ENCODE results near the gene EXD3. TPM values are rescaled to one million over a fixed set of nuclear protein-coding genes. Genes with fewer than 3 reads are reported as not detected.
"Not testable (repeated sequence)": the region's sequence is repeated elsewhere in the genome, so short reads cannot be mapped to it uniquely, and the experiment has no call there.

Gene EXD3, protein sequence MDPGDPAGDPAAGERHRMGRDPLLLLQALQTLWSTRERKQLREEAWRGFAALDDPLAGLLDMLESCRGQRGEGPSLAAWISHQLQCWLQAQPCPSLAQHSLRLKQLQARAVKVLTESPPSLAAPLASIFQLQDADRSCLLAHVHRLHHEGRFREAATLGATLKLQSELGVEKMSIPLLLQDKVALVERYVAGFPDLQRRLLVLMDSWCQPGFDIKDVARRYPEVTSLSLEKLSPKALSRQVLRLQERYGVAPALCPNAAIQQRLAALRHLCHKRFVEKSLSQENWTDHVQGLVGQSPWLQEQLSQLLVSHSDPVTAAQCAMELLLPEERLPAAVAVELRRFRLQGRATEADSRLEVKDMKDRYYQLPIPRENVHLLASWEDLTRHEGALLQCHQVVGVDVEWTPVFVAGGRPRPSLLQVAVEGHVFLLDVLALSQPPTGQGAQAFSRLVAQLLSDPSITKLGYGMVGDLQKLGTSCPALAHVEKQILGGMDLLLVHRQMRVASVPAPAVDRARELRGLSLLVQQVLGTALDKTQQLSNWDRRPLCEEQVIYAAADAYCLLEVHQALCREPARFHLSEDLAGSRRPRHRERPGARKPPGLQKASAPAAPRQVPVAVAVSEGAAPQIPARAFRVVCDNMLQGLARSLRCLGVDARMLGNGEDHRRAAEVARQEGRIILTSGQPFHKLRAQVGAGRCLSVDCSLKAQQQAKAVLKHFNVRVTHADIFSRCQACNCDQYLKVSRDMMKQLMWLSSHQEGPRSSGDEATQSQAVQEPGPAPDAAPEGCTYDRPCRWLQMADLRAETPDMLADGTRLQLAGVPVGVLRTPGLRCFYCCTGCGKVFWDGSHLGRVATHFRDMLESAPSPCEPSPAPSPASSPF
- 10 to 100 TPM in 2 of 4 donors, 1 to 10 TPM in 2; 2.8 to 16.8 (median 9.1) TPM for total RNA-seq

DNA sequence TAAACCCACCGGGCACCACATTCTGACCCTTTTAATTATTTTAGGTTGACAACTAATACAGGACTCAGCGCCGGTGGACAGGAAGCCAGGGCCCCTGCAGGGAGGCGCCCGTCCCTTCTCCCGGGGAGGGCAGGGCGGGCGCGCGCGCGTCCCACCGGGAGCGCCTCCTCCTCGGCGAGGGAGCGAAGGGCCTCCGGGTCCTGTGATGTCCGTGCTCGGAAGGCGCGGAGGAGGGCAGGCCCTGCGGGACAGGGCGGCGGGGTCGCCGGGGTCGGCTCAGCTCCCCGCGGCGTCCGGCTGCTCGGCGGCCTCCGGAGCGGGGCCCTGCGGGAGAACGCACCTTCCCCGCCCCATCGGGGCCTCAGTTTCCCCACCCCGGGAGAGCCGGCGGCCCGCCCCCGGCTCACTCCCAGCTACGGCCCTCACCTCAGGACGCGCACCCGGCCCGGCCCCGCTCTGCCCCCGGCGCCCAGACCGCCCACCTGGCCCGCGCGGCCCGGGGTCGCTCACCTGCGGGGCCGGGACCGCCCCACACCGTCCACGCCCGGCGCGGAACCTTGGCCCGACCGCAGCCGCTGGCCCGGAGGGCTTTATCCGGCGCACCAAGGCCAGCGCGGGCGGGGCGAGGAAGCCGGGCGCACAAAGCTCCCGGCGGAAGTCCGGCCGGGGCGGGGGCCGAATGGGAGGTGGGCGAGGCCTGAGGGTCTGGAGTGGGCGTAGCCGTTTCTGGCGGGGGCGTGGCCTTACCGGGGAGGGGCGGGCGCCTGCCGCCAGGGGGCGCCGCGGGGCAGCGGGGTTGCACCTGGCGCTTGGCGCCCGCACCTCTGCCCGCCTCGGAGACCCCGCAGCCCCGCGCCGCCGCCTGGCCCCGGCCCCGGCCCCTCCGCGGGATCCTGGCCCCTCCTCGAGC is at the start of gene EXD3, which contains the start of gene NOXA1:
Gene EXD3, minus strand, starts transcription at position 559 of the 910 bp plus-strand sequence. CDS start 27,805 bp downstream, outside the sequence.
Gene NOXA1, plus strand, starts transcription at position 790 of the 910 bp plus-strand sequence. CDS start 137 bp downstream, outside the sequence.
- peak; percentile 47 for DNase-seq
- WGBS, 2 donors, result 0% methylated on average over 4 of the region's 113 CpGs; no CpG with 5 or more reads in 1 of the 2 donors
- H3K9me3 ChIP-seq, result no peaks in the 10 kb centered on the region
- peaks cover 0 to 8% (median 0%) of the 10 kb centered on the region in 3 donors for H3K36me3 ChIP-seq
- TF ChIP-seq POLR2A (IDR thresholded peaks at IDR 0.05), result peak in 3 of 4 donors; percentile 26 to 36 (median 33)
- TF ChIP-seq, protein P1, sequence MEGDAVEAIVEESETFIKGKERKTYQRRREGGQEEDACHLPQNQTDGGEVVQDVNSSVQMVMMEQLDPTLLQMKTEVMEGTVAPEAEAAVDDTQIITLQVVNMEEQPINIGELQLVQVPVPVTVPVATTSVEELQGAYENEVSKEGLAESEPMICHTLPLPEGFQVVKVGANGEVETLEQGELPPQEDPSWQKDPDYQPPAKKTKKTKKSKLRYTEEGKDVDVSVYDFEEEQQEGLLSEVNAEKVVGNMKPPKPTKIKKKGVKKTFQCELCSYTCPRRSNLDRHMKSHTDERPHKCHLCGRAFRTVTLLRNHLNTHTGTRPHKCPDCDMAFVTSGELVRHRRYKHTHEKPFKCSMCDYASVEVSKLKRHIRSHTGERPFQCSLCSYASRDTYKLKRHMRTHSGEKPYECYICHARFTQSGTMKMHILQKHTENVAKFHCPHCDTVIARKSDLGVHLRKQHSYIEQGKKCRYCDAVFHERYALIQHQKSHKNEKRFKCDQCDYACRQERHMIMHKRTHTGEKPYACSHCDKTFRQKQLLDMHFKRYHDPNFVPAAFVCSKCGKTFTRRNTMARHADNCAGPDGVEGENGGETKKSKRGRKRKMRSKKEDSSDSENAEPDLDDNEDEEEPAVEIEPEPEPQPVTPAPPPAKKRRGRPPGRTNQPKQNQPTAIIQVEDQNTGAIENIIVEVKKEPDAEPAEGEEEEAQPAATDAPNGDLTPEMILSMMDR (IDR thresholded peaks at IDR 0.05), result peak; percentile 54 to 95 (median 88)
- H3K27ac ChIP-seq, result peak within 1 kb of the TSS; percentile 68 to 95 (median 93)
- H3K27me3 ChIP-seq, result no peaks in the 10 kb centered on the region
- peaks cover 17 to 48% (median 19%) of the 10 kb centered on the region in 3 donors for H3K4me1 ChIP-seq
- H3K4me3 ChIP-seq, result peak within 1 kb of the TSS; percentile 72 to 100 (median 95)
- intact Hi-C loops (cut with DNase I), result no loop called here

DNA sequence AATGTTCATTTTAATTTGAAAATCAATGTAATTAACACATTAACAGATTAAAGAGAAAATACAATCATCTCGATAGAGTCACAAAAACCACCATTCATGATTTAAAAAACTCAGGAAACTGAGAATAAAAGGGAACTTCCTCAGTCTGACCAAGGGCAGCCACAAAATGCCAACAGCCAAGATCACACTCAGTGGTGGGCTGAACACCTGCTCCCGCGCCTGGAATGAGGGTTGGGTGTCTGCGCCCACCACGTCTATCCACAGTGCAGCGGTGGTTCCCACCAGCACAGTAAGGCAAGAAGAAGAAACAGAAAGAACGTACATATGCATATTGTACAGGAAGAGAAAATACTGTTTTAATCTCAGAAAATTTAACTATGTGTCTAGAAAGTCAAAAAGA is 47.8 kb upstream of the EXD3 start:
- WGBS, 2 donors, result 62 to 77% methylated on average over 7 of the region's 7 CpGs
- DNase-seq, result no peak
- Histone ChIP-seq H3K4me1 (no peaks in the 10 kb centered on the region), H3K9me3 (peaks cover 0 to 9% (median 9%) of the 10 kb centered on the region in 3 donors), H3K36me3 (no peaks in the 10 kb centered on the region), H3K27ac (no peak overlapping the region), H3K27me3 (no peaks in the 10 kb centered on the region), H3K4me3 (no peak overlapping the region)
- intact Hi-C loops (cut with DNase I), result no loop called here
- no peak for TF ChIP-seq POLR2A (IDR thresholded peaks at IDR 0.05)
- TF ChIP-seq, protein P1 (IDR thresholded peaks at IDR 0.05), result no peak

DNA sequence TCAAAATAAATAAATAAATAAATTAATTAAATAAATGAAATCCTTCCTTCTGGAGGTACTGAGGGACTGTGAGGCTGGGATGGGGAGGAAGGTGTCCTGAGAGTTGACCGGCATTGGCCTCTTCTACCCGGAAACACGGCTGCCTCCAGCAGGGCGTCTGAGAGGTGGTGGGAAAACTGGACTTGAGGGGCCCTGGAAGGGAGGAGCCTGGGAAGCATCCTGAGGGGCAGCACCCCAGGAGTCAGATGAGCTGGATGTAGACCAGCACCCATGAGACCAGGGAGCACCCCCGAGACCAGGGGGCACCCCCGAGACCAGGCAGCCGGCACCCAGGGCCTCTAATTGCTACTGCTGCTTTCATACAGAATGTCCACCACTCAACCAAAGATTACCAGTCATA is 44.9 kb upstream of the EXD3 start:
- Histone ChIP-seq H3K27me3 (no peaks in the 10 kb centered on the region), H3K27ac (no peak overlapping the region), H3K4me3 (no peak overlapping the region), H3K36me3 (no peaks in the 10 kb centered on the region), H3K4me1 (no peaks in the 10 kb centered on the region), H3K9me3 (no peaks in the 10 kb centered on the region)
- DNase-seq, result no peak
- TF ChIP-seq, protein P1 (IDR thresholded peaks at IDR 0.05), result no peak
- TF ChIP-seq POLR2A (IDR thresholded peaks at IDR 0.05), result no peak
- 91 to 94% methylated on average over 5 to 7 of the region's 7 CpGs for WGBS, 2 donors
- intact Hi-C loops (cut with DNase I), result no loop called here

DNA sequence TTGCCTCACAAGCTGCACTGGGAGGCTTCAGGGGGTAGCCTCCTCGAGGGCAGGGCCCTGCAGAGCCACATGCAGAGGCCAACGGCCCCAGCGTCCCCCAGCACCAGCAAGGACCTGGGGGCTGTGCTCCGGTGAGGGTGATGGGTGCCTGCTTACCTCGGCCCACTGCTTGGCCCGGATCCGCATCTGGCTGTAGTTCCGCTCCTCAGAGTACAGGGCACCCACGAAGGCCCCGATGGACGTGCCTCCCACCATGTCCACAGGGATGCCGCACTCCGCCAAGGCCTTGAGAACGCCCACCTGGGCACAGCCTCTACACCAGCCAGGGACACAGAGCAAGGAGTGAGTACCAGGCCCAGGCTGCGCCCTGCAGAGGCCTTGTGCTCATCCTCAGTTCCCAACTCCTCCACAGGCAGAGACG is 44.2 kb upstream of the EXD3 start:
- Histone ChIP-seq H3K36me3 (no peaks in the 10 kb centered on the region), H3K4me1 (peaks cover 0 to 2% (median 0%) of the 10 kb centered on the region in 3 donors), H3K27ac (no peak overlapping the region), H3K9me3 (no peaks in the 10 kb centered on the region), H3K27me3 (peaks cover 0 to 4% (median 0%) of the 10 kb centered on the region in 4 donors), H3K4me3 (no peak overlapping the region)
- TF ChIP-seq POLR2A (IDR thresholded peaks at IDR 0.05), result no peak
- TF ChIP-seq, protein P1 (IDR thresholded peaks at IDR 0.05), result no peak
- DNase-seq, result no peak
- 85% methylated on average over 10 of the region's 16 CpGs; no CpG with 5 or more reads in 1 of the 2 donors for WGBS, 2 donors
- intact Hi-C loops (cut with DNase I), result no loop called here

DNA sequence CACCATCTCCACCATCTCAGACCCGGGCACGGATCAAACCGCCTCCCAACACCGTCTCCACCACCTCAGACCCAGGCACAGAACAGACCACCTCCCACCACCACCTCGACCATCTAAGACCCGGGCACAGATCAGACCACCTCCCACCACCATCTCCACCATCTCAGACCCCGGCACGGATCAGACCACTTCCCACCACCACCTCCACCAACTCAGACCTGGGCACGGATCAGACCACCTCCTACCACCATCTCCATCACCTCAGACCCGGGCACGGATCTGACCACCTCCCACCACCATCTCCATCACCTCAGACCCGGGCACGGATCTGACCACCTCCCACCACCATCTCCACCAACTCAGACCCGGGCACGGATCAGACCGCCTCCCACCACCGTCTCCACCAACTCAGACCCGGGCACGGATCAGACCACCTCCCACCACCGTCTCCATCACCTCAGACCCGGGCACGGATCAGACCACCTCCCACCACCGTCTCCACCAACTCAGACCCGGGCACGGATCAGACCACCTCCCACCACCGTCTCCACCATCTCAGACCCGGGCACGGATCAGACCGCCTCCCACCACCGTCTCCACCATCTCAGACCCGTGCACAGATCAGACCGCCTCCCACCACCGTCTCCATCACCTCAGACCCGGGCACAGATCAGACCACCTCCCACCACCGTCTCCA is 43.6 kb upstream of the EXD3 start:
- H3K36me3 ChIP-seq; H3K4me1 ChIP-seq; H3K9me3 ChIP-seq; H3K27ac ChIP-seq; DNase-seq; H3K27me3 ChIP-seq; intact Hi-C loops (cut with DNase I); H3K4me3 ChIP-seq: not testable (repeated sequence)
- WGBS, 2 donors, result 85 to 89% methylated on average over 28 to 29 of the region's 35 CpGs
